Body of pancreas (tissue), 4 donors: ENCODE data around the gene FBXO9.

Source experiments
- POLR2A ChIP-seq, 3 donors: fragments of 450-650 bp; IDR thresholded peaks; one replicate each; pipeline ENCODE4 v1.6.1; 2016; ENCODE audit warnings: antibody characterized with exemption in 3 of 3, mild to moderate bottlenecking in 2 of 3
- TF ChIP-seq, protein P1 (sequence below), 7 experiments: fragments of 450-650 bp in 4 of 7; fragments of 200-600 bp in 3 of 7; sonication (generic) in 3 of 7; IDR thresholded peaks; one replicate each; pipeline ENCODE4 v1.5.1; 2016 to 2019; ENCODE audit warnings: antibody characterized with exemption in 7 of 7

DNA sequence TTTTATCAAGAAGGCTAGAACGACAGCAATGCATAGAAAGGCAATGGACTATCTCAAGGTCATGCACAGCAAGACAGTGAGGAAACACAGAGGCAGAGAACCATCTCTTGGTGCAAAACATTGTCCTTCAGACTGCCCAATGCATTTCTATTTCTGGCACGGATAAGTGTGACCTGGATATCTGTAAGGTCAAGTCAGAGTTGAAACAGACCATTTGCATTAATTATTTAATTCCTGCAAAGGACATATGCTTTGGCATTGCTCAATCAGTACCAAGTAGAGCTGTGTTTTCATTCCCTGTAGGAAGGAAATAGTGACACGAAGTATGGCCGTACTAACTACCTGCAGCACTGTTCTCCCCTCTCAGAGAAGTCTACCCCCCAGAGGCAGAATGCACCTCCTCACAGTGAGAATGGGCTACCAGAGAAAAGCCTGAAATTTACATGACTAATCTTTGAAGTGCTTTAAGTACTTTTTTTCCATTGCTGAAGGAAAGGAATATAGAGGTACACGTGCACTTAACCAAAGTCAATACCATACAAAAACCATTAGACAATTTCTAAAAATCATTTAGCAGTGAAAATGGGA is 38.0 kb upstream of the FBXO9 start:
- TF ChIP-seq, protein P1, sequence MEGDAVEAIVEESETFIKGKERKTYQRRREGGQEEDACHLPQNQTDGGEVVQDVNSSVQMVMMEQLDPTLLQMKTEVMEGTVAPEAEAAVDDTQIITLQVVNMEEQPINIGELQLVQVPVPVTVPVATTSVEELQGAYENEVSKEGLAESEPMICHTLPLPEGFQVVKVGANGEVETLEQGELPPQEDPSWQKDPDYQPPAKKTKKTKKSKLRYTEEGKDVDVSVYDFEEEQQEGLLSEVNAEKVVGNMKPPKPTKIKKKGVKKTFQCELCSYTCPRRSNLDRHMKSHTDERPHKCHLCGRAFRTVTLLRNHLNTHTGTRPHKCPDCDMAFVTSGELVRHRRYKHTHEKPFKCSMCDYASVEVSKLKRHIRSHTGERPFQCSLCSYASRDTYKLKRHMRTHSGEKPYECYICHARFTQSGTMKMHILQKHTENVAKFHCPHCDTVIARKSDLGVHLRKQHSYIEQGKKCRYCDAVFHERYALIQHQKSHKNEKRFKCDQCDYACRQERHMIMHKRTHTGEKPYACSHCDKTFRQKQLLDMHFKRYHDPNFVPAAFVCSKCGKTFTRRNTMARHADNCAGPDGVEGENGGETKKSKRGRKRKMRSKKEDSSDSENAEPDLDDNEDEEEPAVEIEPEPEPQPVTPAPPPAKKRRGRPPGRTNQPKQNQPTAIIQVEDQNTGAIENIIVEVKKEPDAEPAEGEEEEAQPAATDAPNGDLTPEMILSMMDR (IDR thresholded peaks at IDR 0.05) = no peak
- TF ChIP-seq POLR2A (IDR thresholded peaks at IDR 0.05) = no peak
